Nasal cavity respiratory epithelium epithelial cell of viscerocranial mucosa (primary cell): ENCODE data around the gene SLC25A42. TPM values are rescaled to one million over a fixed set of nuclear protein-coding genes. Genes with fewer than 3 reads are reported as not detected.

Experiments used
- total RNA-seq: library from RNA; depleted of rRNA; stranded (reverse); fragments of >200 nt; gene quantifications from 2 replicates; pipeline ENCODE4 v1.2.3, GENCODE V29; 2014

SLC25A42 gene
- 1.0 and 2.6 TPM in 2 replicates for total RNA-seq

GRCh38 chr19:19063183-19064097, at the start of gene SLC25A42:
TSS of gene SLC25A42 (plus strand) at chr19:19063994. CDS start at chr19:19096125, 32,131 bp downstream.

DNA sequence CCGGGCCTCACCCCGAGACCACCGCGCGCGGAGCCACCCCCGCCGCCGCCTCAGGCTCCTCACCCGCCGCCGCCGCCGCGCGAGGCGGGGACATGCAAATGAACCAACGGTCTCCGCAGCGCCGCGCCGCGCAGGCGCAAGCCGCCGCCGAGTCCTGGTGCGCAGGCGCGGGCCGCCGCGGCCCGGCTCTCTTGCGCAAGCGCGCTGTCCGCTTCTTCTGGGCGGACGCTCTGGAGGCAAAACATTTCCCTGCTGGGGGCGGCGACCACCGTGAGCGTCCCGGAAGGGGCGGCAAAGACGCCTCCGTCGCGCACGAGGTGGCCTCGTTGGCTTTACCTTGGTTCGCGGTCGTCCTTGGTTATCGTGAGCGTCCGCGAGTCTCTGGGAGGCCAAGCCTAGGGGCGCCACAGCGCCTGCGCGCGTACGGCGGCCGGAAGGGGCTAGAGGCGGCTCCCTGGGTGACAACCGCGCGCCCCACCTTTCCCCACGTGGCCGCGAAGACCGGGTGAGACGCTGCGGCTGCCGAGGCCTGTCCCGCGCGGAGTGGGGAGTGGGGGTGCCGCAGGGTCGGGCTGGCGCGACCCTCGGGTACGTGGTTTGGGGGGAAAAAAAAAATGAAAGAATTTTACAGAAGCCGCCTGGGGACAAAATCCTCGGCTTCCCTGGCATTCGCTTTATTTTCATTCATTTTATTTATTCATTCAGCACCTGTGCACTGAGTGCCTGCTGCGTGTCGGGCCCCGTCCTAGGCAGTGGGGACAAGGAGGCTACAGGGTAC, 30.2 kb upstream of the SLC25A42 start, which contains the start of the genes ARMC6 and SUGP2:
TSS of gene ARMC6 (plus strand) at position 178 of the 778 bp plus-strand sequence. CDS start 607 bp downstream, outside the sequence.
TSS of gene SUGP2 (minus strand) at position 92 of the 778 bp plus-strand sequence. CDS start 2,446 bp downstream, outside the sequence.

DNA sequence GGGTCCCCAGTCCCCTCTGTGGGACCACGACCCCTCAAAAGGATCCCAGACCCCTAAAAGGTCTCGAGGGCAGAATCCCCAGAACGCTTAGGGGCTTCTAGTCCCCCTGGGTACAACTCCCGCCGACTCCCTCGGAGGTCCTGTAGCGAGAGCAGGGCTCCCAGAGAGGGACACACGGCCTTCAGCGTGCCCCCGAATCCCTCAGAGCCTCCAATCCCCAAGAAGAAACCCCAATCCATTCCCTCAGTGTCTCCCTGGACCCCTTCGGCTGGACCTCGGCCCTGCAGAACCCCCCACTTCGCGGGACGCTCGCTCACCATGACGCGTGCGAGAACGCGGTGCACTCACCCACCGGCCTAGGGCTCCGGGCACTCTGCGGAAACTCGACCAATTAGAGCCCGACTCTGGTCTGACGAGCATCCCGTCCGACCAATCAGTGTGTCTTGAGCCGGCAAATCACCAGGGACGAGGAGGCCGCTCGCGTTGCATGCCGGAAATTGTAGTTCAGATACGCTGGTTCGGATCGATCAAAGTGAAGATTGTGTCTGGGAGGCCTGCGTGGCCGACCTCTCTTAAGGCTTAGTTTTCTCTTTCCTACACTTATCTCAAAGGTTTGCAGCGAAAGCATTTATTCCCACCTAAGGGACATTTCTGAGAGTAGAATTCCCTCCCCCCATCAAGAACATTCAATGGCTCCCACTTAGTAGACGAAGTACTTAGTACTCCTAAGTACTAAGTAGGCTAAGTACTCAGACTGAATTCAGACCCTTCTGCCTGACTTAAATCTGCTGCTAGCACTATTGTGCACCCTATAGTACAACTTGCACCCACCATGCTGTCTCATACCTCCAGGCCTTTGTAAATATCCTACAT, 74.6 kb downstream of the SLC25A42 start, which contains the start of gene TMEM161A:
TSS of gene TMEM161A (minus strand) at position 370 of the 873 bp plus-strand sequence. CDS start at position 320, 50 bp downstream.

Other genes starting within 250 kb of the SLC25A42 start
- gene UPF1, start 232.0 kb upstream of the SLC25A42 start, total RNA-seq: 83.4 and 110 TPM in 2 replicates
- gene CERS1, start 167.8 kb upstream of the SLC25A42 start, total RNA-seq: 0.43 and 0.68 TPM in 2 replicates
- 148 and 267 TPM in 2 replicates for gene COPE, start 144.6 kb upstream of the SLC25A42 start, total RNA-seq
- gene DDX49, start 144.3 kb upstream of the SLC25A42 start, total RNA-seq: 54.3 and 69.4 TPM in 2 replicates
- gene HOMER3, start 122.8 kb upstream of the SLC25A42 start, total RNA-seq: 48.5 and 126 TPM in 2 replicates
- gene SUGP2, start 30.5 kb upstream of the SLC25A42 start, total RNA-seq: 19.8 and 38.9 TPM in 2 replicates
- gene ARMC6, start 30.4 kb upstream of the SLC25A42 start, total RNA-seq: 44.4 and 60.5 TPM in 2 replicates
- 30.8 and 36.6 TPM in 2 replicates for gene TMEM161A, start 74.5 kb downstream of the SLC25A42 start, total RNA-seq
- gene MEF2B, start 106.3 kb downstream of the SLC25A42 start, total RNA-seq: 0.14 and 0.34 TPM in 2 replicates
- gene BORCS8, start 128.2 kb downstream of the SLC25A42 start, total RNA-seq: 9.0 and 10.6 TPM in 2 replicates
- gene RFXANK, start 128.3 kb downstream of the SLC25A42 start, total RNA-seq: 46.8 and 56.9 TPM in 2 replicates
- gene NR2C2AP, start 139.4 kb downstream of the SLC25A42 start, total RNA-seq: 16.6 and 34.9 TPM in 2 replicates
- under 0.01 TPM in 1 of 2 replicates, not detected in the other for gene NCAN, start 148.0 kb downstream of the SLC25A42 start, total RNA-seq
- gene TM6SF2, start 209.3 kb downstream of the SLC25A42 start, total RNA-seq: not detected in 2 replicates